Mononuclear cell (primary cell): Measurements from ENCODE around the gene ABCA9. TPM values are rescaled to one million over a fixed set of nuclear protein-coding genes. Genes with fewer than 3 reads are reported as not detected.

ENCODE experiments used
- H3K27me3 ChIP-seq: 2 replicates; pipeline ENCODE4 v1.6.0; 2011; ENCODE audit warnings: low read length, control low read depth; ENCODE audit not compliant: insufficient read depth
- H3K4me1 ChIP-seq: 2 replicates; pipeline ENCODE4 v1.5.1; 2011; ENCODE audit warnings: mild to moderate bottlenecking, low read length, control low read depth; ENCODE audit not compliant: insufficient read depth
- H3K4me3 ChIP-seq: 2 replicates; pipeline ENCODE4 v1.5.1; 2011; ENCODE audit warnings: mild to moderate bottlenecking, low read length, moderate library complexity
- H3K9me3 ChIP-seq: 2 replicates; pipeline ENCODE4 v1.5.1; 2011; ENCODE audit warnings: low read depth, mild to moderate bottlenecking, control low read depth, low read length
- total RNA-seq: library from RNA; depleted of rRNA; stranded (reverse); fragments of >200 nt; gene quantifications from one replicate; pipeline ENCODE4 v1.2.3, GENCODE V29; 2012

The ABCA9 gene
- total RNA-seq, 1 donor, result 0.42 TPM

- Histone ChIP-seq H3K4me3 (no peak overlapping the region), H3K27me3 (no peaks in the 10 kb centered on the region)
Observed at GRCh38 chr17:68927516-68927915, 133.2 kb downstream of the ABCA9 start.

GRCh38 chr17:68924793-68925720, 135.7 kb downstream of the ABCA9 start:
- no peaks in the 10 kb centered on the region for H3K9me3 ChIP-seq
- no peak overlapping the region for H3K4me3 ChIP-seq
- H3K27me3 ChIP-seq, result no peaks in the 10 kb centered on the region
- H3K4me1 ChIP-seq, result no peaks in the 10 kb centered on the region

More at GRCh38 chr17:68927516-68927915, 133.2 kb downstream of the ABCA9 start:
- Histone ChIP-seq H3K4me1 (no peaks in the 10 kb centered on the region), H3K9me3 (no peaks in the 10 kb centered on the region)

Other genes starting within 250 kb of the ABCA9 start
- gene ABCA8, start 105.5 kb downstream of the ABCA9 start, total RNA-seq, result under 0.01 TPM
- gene ABCA6, start 81.0 kb upstream of the ABCA9 start, total RNA-seq, result 1.7 TPM
- gene ABCA10, start 167.9 kb upstream of the ABCA9 start, total RNA-seq, result 1.0 TPM